Kidney epithelial cell (primary cell): ENCODE measurements around the gene PTPN4. TPM values are rescaled to one million over a fixed set of nuclear protein-coding genes. Genes with fewer than 3 reads are reported as not detected.

Source experiments
- DNase-seq: peaks from one replicate; pipeline ENCODE4 v3.0.0-alpha.2; 2010; ENCODE audit warnings: low read depth
- H3K27me3 ChIP-seq: 2 replicates; pipeline ENCODE4 v1.6.0; 2011; ENCODE audit warnings: low read length; ENCODE audit not compliant: control insufficient read depth, insufficient read depth
- H3K36me3 ChIP-seq: 2 replicates; pipeline ENCODE4 v1.5.1; 2011; ENCODE audit warnings: low read length; ENCODE audit not compliant: control insufficient read depth, insufficient read depth
- H3K4me3 ChIP-seq: 2 replicates; pipeline ENCODE4 v1.5.1; 2011; ENCODE audit warnings: low read depth, mild to moderate bottlenecking, control low read depth, low read length
- CTCF ChIP-seq: IDR thresholded peaks from 2 replicates; pipeline ENCODE4 v1.5.1; 2011; ENCODE audit warnings: mild to moderate bottlenecking, moderate library complexity, low read length, control low read depth, inconsistent platforms; ENCODE audit not compliant: insufficient read depth, poor library complexity, severe bottlenecking
- total RNA-seq: library from RNA; depleted of rRNA; stranded (reverse); fragments of >200 nt; gene quantifications from 2 replicates; pipeline ENCODE4 v1.2.3, GENCODE V29; 2015

The PTPN4 gene
- total RNA-seq, 1 donor from 2014 or later: 11.5 TPM

DNA sequence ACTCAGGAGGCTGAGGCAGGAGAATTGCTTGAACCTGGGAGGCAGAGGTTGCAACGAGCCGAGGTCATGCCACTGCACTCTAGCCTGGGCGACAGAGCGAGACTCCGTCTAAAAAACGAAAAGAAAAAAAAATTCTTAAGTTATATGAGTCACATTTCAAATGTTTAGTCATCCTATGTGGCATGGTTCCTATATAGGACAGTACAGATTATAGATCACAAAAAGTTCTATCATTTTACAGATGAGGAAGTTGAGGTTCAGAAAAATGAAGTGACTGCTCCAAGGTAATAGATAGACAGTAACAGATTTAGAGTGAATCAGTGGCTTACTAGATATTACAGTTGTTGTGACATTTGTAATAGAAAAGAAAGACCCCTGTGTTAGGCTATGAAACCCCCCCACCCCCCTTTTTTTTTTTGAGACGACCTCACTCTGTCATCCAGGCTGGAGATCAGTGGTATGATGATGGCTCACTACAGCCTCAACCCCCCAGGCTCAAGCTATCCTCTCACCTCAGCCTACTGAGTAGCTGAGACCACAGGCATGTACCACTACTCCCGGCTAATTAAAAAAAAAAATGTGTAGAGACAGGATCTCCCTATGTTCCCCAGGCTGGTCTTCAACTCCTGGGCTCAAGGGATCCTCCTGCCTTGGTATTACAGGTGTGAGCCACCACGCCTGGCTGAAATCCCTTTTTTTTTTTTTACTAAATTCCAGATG, 22.7 kb downstream of the PTPN4 start:
- TF ChIP-seq CTCF: no peak
- H3K36me3 ChIP-seq: no peaks in the 10 kb centered on the region
- H3K4me3 ChIP-seq: no peak overlapping the region
- no peaks in the 10 kb centered on the region for H3K27me3 ChIP-seq
- no peak for DNase-seq

GRCh38 chr2:119784876-119785275, 25.2 kb downstream of the PTPN4 start:
- no peak for TF ChIP-seq CTCF
- DNase-seq: no peak
- no peaks in the 10 kb centered on the region for H3K27me3 ChIP-seq
- H3K4me3 ChIP-seq: no peak overlapping the region
- H3K36me3 ChIP-seq: no peaks in the 10 kb centered on the region

DNA sequence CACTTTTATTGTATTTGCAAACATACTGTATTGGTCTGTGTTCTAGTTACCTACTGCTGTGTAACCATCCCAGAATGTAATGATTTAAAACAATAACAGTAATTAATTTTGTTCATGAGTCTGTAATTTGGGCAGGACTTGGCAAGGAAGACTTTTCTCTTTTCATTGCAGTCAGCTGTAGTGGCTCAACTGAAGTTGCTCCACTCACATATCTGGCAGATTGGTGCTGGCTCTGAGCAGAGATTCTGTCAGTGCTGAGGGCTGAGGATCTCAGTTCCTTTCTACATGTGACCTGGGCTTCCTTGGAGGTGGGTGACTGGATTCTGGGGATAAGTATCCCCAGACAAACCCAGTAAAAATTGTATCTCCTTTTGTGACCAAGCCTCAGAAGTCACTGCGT, 26.6 kb downstream of the PTPN4 start:
- no peaks in the 10 kb centered on the region for H3K27me3 ChIP-seq
- DNase-seq: no peak
- no peak for TF ChIP-seq CTCF
- no peaks in the 10 kb centered on the region for H3K36me3 ChIP-seq
- H3K4me3 ChIP-seq: no peak overlapping the region

GRCh38 chr2:119788752-119789151, 29.0 kb downstream of the PTPN4 start:
- H3K36me3 ChIP-seq: no peaks in the 10 kb centered on the region
- no peak for TF ChIP-seq CTCF
- DNase-seq: no peak
- no peaks in the 10 kb centered on the region for H3K27me3 ChIP-seq
- no peak overlapping the region for H3K4me3 ChIP-seq

- no peak for DNase-seq
- no peak overlapping the region for H3K4me3 ChIP-seq
- no peak for TF ChIP-seq CTCF
- no peaks in the 10 kb centered on the region for H3K36me3 ChIP-seq
- H3K27me3 ChIP-seq: no peaks in the 10 kb centered on the region
Observed at GRCh38 chr2:119790466-119790865, 30.7 kb downstream of the PTPN4 start.

DNA sequence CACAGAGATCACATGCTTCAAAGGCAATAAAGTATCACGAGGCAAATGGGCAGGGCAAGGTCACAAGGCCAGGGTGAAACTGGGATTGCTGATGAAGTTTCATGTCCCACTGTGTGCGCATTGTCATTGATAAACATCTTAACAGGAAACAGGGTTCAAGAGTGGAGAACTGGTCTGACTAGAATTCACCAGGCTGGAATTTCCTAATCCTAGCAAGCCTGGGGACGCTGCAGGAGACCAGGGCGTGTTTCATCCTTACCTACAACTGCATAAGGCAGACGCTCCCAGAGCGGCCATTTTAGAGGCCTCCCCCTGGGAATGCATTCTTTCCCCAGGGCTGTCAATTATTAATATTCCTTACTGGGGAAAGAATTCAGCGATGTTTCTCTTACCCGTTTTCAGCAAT, 33.2 kb downstream of the PTPN4 start:
- no peak for DNase-seq
- H3K27me3 ChIP-seq: no peaks in the 10 kb centered on the region
- no peak for TF ChIP-seq CTCF
- H3K4me3 ChIP-seq: no peak overlapping the region
- H3K36me3 ChIP-seq: no peaks in the 10 kb centered on the region
